ENCODE measurements around the gene CCDC102A.
A peak's percentile ranks its signal among the peaks of the same experiment; 100 is the strongest.

The CCDC102A gene

GRCh38 chr16:57462209-57462977, 74.0 kb downstream of the CCDC102A start, which contains the start of gene POLR2C:
POLR2C (plus strand) TSS chr16:57462679; CDS start chr16:57462725, 46 bp downstream.
- DNase-seq (ENCODE audit: low spot score), result peak; percentile 96

All from AG20443 (cell line).